GM19397 (cell line): Measurements from ENCODE around the gene SUN1.

Experiments
- ATAC-seq: cut with Tn5 transposase; IDR thresholded peaks from one replicate; pipeline ENCODE4 v1.9.1; 2021; ENCODE audit warnings: mild to moderate bottlenecking, moderate library complexity; ENCODE audit not compliant: unreplicated experiment

Gene SUN1

GRCh38 chr7:874031-874749 is 41.9 kb downstream of the SUN1 start:
- ATAC-seq: no peak

DNA sequence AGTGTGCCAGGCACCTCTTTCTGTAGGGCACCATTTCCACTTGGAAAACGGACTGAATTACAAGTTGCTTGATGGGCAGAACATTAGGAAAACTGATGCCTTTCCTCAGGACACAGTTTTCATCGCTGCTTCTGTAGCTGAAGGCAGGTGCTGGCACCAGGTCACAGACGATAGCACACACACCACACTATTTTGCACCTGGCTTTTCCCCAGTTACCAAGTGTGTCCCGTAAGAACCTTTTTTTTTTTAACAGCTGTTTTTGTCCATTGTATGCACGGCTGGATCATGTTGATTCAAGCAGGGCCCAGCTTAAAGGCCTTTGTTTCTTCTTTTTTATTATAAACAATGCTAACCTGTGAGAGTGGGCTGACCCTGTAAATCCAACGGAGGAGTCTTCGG is 42.8 kb downstream of the SUN1 start:
- ATAC-seq: no peak

DNA sequence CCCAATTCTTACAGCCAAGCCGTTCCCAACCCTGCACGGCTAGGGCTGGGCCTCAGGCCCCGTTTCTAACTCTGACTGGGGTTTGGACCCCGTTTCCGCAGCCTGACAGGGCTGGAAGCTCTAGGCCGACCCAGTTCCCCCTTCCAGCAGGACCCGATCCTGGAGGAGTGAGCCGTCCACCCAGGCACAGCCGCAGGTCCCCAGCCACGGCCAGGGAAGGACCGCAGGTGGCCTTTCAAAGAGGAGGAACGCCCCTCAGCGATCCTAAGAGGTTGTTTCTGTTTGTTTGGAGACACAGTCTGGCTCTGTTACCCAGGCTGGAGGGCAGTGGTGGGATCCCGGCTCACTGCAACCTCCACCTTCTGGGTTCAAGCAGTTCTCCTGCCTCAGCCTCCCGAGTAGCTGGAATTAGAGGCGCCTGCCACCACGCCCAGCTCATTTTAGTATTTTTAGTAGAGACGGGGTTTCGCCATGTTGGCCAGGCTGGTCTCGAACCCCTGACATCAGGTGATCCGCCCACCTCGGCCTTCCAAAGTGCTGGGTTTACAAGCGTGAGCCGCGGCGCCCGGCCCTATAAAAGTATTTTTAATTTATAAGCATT is 43.3 kb downstream of the SUN1 start:
- ATAC-seq: no peak

DNA sequence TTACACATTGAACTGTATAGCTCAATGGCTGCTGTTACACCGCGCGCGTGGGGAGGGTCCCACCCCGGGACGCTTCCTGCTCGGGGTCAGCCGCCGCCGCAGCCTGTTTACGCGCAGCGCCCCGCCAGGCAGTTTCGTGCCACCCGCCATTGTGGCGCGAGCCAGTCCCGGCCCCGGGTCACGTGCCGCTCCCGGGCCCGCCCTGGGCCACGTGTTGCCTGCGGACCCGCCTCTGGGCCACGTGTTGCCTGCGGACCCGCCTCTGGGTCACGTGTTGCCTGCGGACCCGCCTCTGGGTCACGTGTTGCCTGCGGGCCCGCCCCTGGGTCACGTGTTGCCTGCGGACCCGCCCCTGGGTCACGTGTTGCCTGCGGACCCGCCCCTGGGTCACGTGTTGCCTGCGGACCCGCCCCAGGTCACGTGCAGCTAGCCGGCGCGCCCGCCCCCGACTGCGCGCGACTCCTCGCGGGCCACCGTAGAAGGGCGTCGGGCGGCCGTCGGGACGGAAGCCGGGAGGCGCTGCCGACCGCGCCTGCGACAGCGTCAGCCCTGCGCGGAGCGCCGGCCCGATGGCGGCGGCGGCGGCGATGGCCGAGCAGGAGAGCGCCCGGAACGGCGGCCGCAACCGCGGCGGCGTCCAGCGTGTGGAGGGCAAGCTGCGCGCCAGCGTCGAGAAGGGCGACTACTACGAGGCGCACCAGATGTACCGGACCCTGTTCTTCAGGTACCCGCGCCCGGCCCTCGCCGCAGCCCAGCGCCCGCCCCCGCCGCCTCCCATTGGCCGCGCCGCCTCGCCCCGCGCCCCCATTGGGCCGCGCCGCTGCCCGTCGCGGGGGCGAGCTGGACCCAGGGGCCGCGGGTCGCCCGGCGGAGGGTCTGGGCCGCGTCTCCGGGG is 44.0 kb downstream of the SUN1 start, which contains the start of gene GET4:
TSS of gene GET4 (plus strand) at position 478 of the 895 bp plus-strand sequence. CDS start at position 570, 92 bp downstream.
- peak; percentile 76 for ATAC-seq

- ATAC-seq: no peak
Measured at GRCh38 chr7:876972-877311, 44.7 kb downstream of the SUN1 start.

GRCh38 chr7:877312-878232 is 45.3 kb downstream of the SUN1 start:
- no peak for ATAC-seq

DNA sequence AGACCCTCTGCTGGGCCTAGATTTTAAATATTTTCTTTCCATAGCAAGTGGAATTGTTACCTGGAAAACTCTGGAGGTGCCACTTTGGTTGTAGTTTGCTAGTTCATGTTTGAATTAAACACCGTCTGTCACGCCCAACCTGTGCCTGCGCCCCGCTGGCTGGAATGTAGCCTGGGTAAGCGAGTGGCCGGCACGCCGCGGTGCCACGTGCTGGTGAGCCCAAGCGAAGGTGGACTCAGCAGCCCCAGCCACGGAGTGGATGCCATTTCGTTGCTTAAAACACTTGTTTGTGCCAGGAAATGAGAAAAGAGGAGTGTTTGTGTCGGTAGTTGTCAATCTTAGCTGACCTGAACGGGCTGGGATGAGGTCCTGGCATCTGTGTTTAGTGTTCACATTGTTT is 46.8 kb downstream of the SUN1 start:
- ATAC-seq: no peak

DNA sequence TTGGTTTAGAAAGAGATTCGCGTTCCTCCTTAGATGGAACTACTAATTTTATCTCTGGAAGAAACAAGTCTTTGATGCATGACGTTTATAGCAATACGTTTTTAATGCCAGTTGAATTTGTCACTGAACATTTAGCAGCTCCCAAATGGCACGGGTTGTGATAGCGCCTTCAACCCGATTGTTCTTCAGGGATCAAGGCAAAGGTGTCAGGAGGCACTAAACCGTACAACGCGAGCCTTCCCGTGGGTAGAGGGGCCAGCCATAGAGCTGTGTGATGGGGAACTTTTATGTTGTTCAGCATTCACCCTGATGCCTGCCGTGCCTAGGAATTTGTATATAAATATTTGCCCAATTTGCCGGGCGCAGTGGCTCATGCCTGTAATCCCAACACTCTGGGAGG is 47.4 kb downstream of the SUN1 start:
- ATAC-seq: no peak

DNA sequence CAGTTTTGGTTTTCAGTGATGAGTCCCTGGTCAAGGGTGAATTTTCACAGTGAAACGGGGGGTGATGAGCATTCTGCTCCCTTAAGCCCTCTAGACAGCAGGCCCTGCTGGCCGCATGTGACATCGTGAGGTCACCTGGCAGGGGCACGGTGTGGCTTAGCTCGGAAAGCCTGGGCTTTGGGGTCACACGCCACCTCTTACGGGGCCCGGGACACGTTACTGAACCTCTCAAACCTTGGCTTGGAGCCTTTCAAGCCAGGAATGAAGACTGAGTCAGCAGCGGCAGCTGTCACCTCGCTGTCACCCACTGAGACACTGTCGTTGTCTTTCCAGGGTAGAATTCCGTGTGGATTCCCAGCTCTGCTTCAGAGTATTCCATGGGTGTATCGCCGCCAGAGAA is 48.2 kb downstream of the SUN1 start:
- ATAC-seq: no peak

DNA sequence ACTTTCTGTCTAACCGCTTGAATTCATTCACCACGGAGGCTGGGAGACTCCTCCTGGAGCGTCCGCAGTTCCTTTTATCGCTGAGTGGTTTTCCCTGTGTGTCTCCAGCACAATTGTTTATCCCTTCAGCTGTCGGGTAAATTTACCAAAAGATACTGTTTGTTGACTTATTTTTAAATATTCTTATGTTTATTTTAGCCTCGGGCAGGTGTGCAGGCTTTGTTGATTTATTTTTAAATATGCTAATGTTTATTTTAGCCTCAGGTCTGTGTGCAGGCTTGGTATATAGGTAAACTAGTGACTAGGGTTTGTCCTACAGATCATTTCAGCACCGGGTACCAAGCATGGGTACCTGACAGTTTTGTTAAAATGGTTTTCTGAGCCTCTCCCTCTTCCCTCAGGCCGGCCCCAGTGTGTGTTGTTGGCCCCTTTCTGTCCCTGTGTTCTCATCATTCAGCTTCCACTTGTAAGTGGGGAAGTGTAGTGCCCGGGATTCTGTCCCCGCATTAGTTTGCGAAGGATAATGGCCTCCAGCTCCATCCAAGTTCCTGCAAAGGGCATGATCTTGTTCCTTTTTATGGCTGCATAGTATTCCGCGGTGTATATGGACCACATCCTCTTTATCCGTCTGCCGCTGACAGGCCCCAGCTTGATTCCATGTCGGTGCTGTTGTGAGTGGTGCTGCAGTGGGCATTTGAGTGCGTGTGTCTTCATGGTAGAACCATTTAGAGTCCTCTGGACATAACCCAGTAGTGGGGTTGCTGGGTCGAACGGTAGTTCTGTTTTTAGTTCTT is 49.4 kb downstream of the SUN1 start:
- no peak for ATAC-seq

DNA sequence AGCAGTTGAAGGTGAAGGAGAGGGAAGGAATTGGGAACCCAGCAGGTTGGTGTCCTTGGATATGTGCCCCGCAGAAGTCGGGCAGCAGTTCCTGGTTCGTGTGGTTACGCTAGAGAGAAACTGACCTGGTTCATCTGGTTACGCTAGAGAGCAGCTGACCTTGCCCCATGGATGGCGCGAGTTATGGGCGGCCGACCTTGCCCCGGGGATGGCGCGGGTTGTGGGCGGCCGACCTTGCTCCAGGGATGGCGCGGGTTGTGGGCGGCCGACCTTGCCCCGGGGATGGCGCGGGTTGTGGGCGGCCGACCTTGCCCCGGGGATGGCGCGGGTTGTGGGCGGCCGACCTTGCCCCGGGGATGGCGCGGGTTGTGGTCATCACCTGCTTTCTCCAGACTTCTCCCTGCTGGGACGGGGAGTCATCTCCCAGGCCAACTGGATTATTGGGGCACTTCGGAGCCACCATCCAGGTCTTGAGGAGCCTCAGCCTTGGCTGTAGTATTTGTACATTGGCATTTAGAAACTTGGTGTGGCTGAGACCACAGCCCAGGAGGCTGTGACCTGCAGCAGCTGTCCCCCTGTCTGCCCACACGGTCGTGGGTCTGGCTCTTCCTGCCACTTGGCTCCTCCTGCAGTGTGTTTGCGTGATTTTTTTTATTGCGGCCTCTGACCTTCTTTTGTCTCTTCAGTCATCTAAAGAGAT is 50.2 kb downstream of the SUN1 start:
- ATAC-seq: no peak

- no peak for ATAC-seq
Measured at GRCh38 chr7:883055-884021, 51.1 kb downstream of the SUN1 start.

DNA sequence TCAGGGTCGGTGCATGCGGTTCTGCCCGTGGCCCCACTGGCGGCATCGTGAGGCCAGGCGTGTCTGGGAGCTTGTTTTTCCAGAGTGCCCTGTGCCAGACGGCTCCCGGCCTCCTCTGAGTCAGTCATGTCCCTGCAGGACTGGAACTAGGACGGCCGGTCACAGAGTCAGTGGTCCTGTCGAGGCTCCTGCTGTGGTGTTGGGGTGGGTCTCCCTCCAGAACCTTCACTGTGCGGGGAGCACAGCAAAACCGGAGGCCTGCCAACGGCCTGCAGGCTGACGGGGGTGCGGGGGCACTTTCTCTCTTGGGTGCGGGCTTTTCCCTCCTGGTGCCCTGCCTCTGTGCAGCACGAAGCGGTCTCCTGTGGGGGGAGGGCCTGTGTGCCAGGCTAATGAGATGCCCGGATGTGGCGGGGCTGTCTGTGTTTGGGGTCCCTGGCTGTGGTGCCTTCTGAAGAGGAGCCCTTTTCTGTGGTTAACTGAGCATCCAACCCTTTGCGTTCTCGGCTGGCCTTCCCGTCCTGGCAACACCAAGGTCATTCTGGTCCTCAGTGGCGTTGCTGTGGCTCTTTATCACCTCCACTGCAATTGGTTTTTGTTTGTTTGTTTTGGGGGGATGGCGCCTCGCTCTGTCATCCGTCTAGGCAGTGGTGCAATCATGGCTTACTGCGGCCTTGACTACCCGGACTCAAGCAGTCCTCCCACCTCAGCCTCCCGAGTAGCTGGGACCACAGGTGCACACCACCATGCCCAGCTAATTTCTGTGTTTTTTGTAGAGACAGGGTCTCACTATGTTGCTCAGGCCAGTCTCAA is 52.1 kb downstream of the SUN1 start:
- no peak for ATAC-seq

DNA sequence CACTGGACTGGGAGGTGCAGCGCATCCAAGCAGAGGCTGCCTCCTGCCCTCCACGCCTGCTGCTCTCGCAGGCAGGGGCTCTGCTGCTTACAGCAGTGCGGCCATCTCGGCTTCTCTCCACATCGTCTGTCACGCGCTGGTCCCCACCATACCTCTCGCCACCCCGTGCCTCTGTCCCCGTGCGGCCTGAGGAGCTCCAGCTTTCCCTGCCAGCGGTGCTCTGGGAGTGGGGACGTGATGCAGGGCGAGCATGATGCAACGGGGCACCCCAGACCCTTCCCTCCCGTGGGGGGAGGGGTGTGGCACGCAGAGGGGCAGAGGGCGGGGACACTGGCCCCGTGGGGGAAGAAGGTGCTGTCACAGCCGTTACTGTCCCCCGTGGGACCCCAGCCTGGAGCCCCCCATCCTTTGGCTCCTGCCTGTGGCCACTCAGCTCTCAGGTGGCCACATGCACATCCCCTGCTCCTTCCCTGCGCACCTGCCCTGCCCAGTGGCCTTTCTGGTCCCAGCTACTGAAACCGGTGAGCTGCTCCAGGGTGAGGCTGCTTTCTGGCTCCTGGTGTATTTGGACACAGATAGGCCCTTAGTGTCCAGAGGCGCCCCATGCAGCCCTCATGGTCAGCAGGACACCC is 53.1 kb downstream of the SUN1 start:
- ATAC-seq: no peak

GRCh38 chr7:885893-886625 is 53.8 kb downstream of the SUN1 start:
- no peak for ATAC-seq
